GM12891 (cell line): ENCODE measurements around the gene SLC7A9.

Experiments
- POLR2A ChIP-seq: IDR thresholded peaks from 2 replicates; pipeline ENCODE4 v1.6.1; 2011; ENCODE audit warnings: low read depth, low read length, control low read depth
- POLR2AphosphoS5 ChIP-seq: IDR thresholded peaks from 2 replicates; pipeline ENCODE4 v1.6.1; 2011; ENCODE audit warnings: low read depth, low read length, control low read depth
- TAF1 ChIP-seq: IDR thresholded peaks from 2 replicates; pipeline ENCODE4 v1.6.1; 2011; ENCODE audit warnings: low read depth, low read length, control low read depth

DNA sequence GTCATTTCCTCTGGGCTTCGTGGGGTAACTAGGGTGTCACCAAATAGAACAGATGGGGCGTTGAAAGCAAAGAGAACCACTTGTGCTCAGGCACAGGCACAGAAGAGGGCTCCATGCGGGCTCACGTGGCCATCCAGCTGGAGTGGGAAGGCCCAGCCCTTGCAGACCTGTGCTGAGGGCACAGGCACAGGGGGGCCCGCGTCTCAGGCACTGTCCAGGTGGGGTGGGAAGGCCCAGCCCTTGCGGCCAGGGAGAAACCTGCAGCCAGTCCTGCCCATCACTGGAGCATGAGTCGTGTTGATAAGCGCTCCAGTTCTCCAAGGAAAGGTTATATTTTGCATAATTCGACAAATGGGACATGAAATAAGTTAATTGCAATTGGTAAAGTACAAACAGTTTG is 57.5 kb downstream of the SLC7A9 start:
- no peak for TF ChIP-seq POLR2AphosphoS5
- TF ChIP-seq POLR2A: no peak
- no peak for TF ChIP-seq TAF1
